SK-N-SH treated with all-trans-retinoic acid at 6 μM for 48 hours (cell line): ENCODE results near the gene CEP68.

Experiments
- ATAC-seq: fragments of 200-7000 bp; cut with Tn5 transposase; 3 replicates; pipeline ENCODE4 v1.9.1; 2020; ENCODE audit warnings: mild to moderate bottlenecking, moderate library complexity
- BACH2 ChIP-seq: fragments of 250-450 bp; sonication (Bioruptor Pico); IDR thresholded peaks from 2 replicates; pipeline ENCODE4 v1.9.0; 2021; ENCODE audit warnings: mild to moderate bottlenecking, borderline replicate concordance
- CREB5 ChIP-seq: fragments of 250-450 bp; sonication (Bioruptor Pico); IDR thresholded peaks from 2 replicates; pipeline ENCODE4 v1.5.1; 2020; ENCODE audit warnings: low read depth, mild to moderate bottlenecking, moderate library complexity
- CSDC2 ChIP-seq: fragments of 250-450 bp; sonication (Bioruptor Pico); IDR thresholded peaks from 2 replicates; pipeline ENCODE4 v1.5.0; 2020; ENCODE audit warnings: mild to moderate bottlenecking, moderate library complexity
- CSRNP3 ChIP-seq: fragments of 250-450 bp; sonication (Bioruptor Pico); IDR thresholded peaks from 2 replicates; pipeline ENCODE4 v1.5.1; 2021; ENCODE audit warnings: mild to moderate bottlenecking, moderate library complexity
- ESRRG ChIP-seq: fragments of 250-450 bp; sonication (Bioruptor Pico); IDR thresholded peaks from 2 replicates; pipeline ENCODE4 v1.6.1; 2021; ENCODE audit warnings: mild to moderate bottlenecking
- ISL1 ChIP-seq: fragments of 250-450 bp; sonication (Bioruptor Pico); IDR thresholded peaks from 2 replicates; pipeline ENCODE4 v2.1.2; 2022; ENCODE audit warnings: mild to moderate bottlenecking, moderate library complexity
- PATZ1 ChIP-seq: fragments of 250-450 bp; sonication (Bioruptor Pico); IDR thresholded peaks from 2 replicates; pipeline ENCODE4 v1.8.0; 2020; ENCODE audit warnings: mild to moderate bottlenecking, moderate library complexity, borderline replicate concordance
- PPARA ChIP-seq: fragments of 250-450 bp; sonication (Bioruptor Pico); IDR thresholded peaks from 2 replicates; pipeline ENCODE4 v1.5.0; 2020; ENCODE audit warnings: mild to moderate bottlenecking, borderline replicate concordance
- RARB ChIP-seq: fragments of 250-450 bp; sonication (Bioruptor Pico); IDR thresholded peaks from 2 replicates; pipeline ENCODE4 v1.8.0; 2021; ENCODE audit warnings: mild to moderate bottlenecking, moderate library complexity
- SNAI2 ChIP-seq: fragments of 250-450 bp; sonication (Bioruptor Pico); IDR thresholded peaks from 2 replicates; pipeline ENCODE4 v1.5.0; 2020; ENCODE audit warnings: mild to moderate bottlenecking, moderate library complexity
- TCF4 ChIP-seq: fragments of 250-450 bp; sonication (Bioruptor Pico); IDR thresholded peaks from 2 replicates; pipeline ENCODE4 v1.8.0; 2021; ENCODE audit warnings: mild to moderate bottlenecking, moderate library complexity, borderline replicate concordance
- TOX ChIP-seq: fragments of 250-450 bp; sonication (Bioruptor Pico); IDR thresholded peaks from 2 replicates; pipeline ENCODE4 v1.8.0; 2021; ENCODE audit warnings: mild to moderate bottlenecking, moderate library complexity, borderline replicate concordance
- ZC3H10 ChIP-seq: fragments of 250-450 bp; sonication (Bioruptor Pico); IDR thresholded peaks from 2 replicates; pipeline ENCODE4 v1.5.1; 2021; ENCODE audit warnings: mild to moderate bottlenecking, moderate library complexity
- ZFP3 ChIP-seq: fragments of 250-450 bp; sonication (Bioruptor Pico); IDR thresholded peaks from 2 replicates; pipeline ENCODE4 v1.5.0; 2020; ENCODE audit warnings: mild to moderate bottlenecking, moderate library complexity
- ZFP30 ChIP-seq: fragments of 450-650 bp; formaldehyde crosslinking; IDR thresholded peaks from 2 replicates; pipeline ENCODE4 v1.5.0; 2022; ENCODE audit warnings: mild to moderate bottlenecking, moderate library complexity
- ZNF565 ChIP-seq: fragments of 450-650 bp; formaldehyde crosslinking; conservative IDR thresholded peaks from 2 replicates; pipeline ENCODE4 v1.5.0; 2020; ENCODE audit warnings: low read depth, mild to moderate bottlenecking, moderate library complexity
- TF ChIP-seq, protein P1 (sequence below): fragments of 250-450 bp; sonication (Bioruptor Pico); IDR thresholded peaks from 2 replicates; pipeline ENCODE4 v1.5.0; 2020; ENCODE audit warnings: mild to moderate bottlenecking, moderate library complexity

CEP68 gene

DNA sequence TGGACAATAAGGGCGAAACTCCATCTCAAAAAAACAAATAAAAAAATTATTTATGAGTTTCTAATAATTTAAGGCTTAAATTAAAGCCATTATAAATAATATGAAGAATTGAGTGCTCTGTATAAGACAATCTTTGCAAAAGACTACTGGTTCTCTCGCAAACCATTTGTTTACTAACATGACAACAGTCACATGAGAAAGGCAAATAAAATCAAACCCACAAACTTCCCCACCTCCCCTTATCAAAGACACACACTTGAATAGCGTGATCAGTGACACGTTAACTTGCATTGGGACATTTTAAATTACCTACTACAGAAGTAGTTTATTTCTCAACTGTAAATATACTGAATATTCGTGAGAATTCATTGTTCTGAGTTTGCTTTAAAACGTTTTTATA is 52.6 kb downstream of the CEP68 start:
- TF ChIP-seq PPARA (CRISPR knock-in tag) (no peak), ZFP3 (no peak), TCF4 (CRISPR knock-in tag) (no peak), SNAI2 (CRISPR knock-in tag) (no peak), ZC3H10 (CRISPR knock-in tag) (no peak), TOX (CRISPR knock-in tag) (no peak), RARB (CRISPR knock-in tag) (no peak), PATZ1 (no peak), CSDC2 (CRISPR knock-in tag) (no peak), ZFP30 (CRISPR knock-in tag) (no peak), CREB5 (CRISPR knock-in tag) (no peak)
- TF ChIP-seq, protein P1, sequence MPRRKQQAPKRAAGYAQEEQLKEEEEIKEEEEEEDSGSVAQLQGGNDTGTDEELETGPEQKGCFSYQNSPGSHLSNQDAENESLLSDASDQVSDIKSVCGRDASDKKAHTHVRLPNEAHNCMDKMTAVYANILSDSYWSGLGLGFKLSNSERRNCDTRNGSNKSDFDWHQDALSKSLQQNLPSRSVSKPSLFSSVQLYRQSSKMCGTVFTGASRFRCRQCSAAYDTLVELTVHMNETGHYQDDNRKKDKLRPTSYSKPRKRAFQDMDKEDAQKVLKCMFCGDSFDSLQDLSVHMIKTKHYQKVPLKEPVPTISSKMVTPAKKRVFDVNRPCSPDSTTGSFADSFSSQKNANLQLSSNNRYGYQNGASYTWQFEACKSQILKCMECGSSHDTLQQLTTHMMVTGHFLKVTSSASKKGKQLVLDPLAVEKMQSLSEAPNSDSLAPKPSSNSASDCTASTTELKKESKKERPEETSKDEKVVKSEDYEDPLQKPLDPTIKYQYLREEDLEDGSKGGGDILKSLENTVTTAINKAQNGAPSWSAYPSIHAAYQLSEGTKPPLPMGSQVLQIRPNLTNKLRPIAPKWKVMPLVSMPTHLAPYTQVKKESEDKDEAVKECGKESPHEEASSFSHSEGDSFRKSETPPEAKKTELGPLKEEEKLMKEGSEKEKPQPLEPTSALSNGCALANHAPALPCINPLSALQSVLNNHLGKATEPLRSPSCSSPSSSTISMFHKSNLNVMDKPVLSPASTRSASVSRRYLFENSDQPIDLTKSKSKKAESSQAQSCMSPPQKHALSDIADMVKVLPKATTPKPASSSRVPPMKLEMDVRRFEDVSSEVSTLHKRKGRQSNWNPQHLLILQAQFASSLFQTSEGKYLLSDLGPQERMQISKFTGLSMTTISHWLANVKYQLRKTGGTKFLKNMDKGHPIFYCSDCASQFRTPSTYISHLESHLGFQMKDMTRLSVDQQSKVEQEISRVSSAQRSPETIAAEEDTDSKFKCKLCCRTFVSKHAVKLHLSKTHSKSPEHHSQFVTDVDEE (CRISPR knock-in tag), result no peak
- TF ChIP-seq, all 23 proteins: peak for 0
- ATAC-seq, result no peak

DNA sequence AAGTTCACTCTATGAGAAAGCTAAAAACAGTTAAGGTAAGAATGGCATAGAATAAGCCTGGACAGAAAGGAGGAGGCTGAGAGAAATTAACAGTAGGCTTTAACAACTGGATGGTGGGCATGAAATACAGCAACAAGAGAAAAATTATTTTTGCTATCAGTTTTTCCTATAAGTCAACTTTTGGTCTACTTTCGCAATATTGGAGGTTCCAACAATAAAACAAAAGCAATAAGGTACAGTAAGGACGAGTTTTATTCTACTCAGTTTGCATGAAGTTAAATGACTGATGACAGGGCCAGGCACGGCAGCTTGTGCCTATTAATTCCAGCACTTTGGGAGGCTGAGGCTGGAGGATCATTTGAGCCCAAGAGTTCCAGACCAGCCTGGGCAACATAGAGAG is 56.4 kb downstream of the CEP68 start:
- ATAC-seq, result no peak
- TF ChIP-seq CSDC2 (CRISPR knock-in tag), result no peak
- TF ChIP-seq PATZ1, result no peak
- no peak for TF ChIP-seq ZFP30 (CRISPR knock-in tag)
- no peak for TF ChIP-seq CSRNP3 (CRISPR knock-in tag)
- TF ChIP-seq ISL1 (CRISPR knock-in tag), result no peak
- no peak for TF ChIP-seq ZNF565
- TF ChIP-seq, protein P1 (CRISPR knock-in tag), result no peak
- no peak for TF ChIP-seq CREB5 (CRISPR knock-in tag)
- no peak for TF ChIP-seq BACH2
- TF ChIP-seq ESRRG (CRISPR knock-in tag), result no peak
- no peak for TF ChIP-seq RARB (CRISPR knock-in tag)
- no peak for TF ChIP-seq TCF4 (CRISPR knock-in tag)
